ENCODE measurements around the gene COPE.

DNA sequence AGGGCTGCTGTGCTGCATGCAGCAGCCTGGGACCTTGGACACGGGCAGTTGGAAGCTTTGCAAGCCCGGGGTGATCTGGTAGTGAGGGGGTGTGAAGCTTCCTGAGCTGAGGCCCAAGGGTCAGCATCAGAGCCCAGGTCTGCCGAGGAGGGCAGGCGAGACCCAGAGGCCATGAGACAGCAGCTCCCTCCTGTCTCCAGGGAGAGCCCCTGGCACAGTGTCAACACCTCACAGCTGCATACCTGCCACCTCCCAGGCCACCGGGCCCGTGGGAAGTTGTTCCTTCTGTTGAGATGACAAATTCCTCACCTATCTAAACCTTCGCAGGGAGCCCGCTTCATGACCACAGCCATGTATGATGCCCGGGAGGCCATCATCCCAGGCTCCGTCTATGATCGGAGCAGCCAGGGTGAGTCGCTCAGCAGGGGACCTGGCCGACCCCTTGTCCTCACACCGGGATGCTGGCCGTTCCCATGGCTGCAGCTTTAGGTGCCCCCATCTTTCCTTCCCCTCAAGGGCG lies 55.3 kb downstream of the COPE start:
- TF ChIP-seq, protein P1, sequence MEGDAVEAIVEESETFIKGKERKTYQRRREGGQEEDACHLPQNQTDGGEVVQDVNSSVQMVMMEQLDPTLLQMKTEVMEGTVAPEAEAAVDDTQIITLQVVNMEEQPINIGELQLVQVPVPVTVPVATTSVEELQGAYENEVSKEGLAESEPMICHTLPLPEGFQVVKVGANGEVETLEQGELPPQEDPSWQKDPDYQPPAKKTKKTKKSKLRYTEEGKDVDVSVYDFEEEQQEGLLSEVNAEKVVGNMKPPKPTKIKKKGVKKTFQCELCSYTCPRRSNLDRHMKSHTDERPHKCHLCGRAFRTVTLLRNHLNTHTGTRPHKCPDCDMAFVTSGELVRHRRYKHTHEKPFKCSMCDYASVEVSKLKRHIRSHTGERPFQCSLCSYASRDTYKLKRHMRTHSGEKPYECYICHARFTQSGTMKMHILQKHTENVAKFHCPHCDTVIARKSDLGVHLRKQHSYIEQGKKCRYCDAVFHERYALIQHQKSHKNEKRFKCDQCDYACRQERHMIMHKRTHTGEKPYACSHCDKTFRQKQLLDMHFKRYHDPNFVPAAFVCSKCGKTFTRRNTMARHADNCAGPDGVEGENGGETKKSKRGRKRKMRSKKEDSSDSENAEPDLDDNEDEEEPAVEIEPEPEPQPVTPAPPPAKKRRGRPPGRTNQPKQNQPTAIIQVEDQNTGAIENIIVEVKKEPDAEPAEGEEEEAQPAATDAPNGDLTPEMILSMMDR (IDR thresholded peaks at IDR 0.05; ENCODE audit: low read depth, low read length), result no peak
- no peak for TF ChIP-seq EZH2phosphoT487 (IDR thresholded peaks at IDR 0.05; ENCODE audit: low read depth)

All from OCI-LY3 (cell line).